Skeletal muscle tissue (tissue), 4 donors: Measurements from ENCODE around the gene MTHFD2. TPM values are rescaled to one million over a fixed set of nuclear protein-coding genes. Genes with fewer than 3 reads are reported as not detected.
"Not testable (repeated sequence)": the region's sequence is repeated elsewhere in the genome, so short reads cannot be mapped to it uniquely, and the experiment has no call there.

Experiments
- H3K27ac ChIP-seq: one replicate; pipeline ENCODE4 v1.7.0; 2013; ENCODE audit warnings: mild to moderate bottlenecking, low read depth, low read length, inconsistent platforms
- H3K27me3 ChIP-seq, 3 donors: one replicate each; pipeline ENCODE4 v1.7.0; 2013; ENCODE audit warnings: low read length in 3 of 3; ENCODE audit not compliant: control insufficient read depth in 3 of 3, insufficient read depth in 3 of 3
- H3K36me3 ChIP-seq, 3 donors: one replicate each; pipeline ENCODE4 v1.7.0; 2013; ENCODE audit warnings: low read length in 3 of 3; ENCODE audit not compliant: control insufficient read depth in 3 of 3, insufficient read depth in 3 of 3
- H3K4me1 ChIP-seq, 3 donors: one replicate each; pipeline ENCODE4 v1.7.0; 2013; ENCODE audit warnings: low read length in 3 of 3, mild to moderate bottlenecking in 3 of 3; ENCODE audit not compliant: control insufficient read depth in 3 of 3, insufficient read depth in 3 of 3
- H3K4me3 ChIP-seq, 3 donors: one replicate each; pipeline ENCODE4 v1.7.0; 2013; ENCODE audit warnings: low read length in 3 of 3
- H3K9ac ChIP-seq, 3 donors: one replicate each; pipeline ENCODE4 v1.7.0; 2013; ENCODE audit warnings: low read length in 3 of 3, mild to moderate bottlenecking in 3 of 3, moderate library complexity in 2 of 3, low read depth in 1 of 3
- H3K9me3 ChIP-seq, 3 donors: one replicate each; pipeline ENCODE4 v1.7.0; 2013; ENCODE audit warnings: low read length in 3 of 3; ENCODE audit not compliant: control insufficient read depth in 3 of 3
- total RNA-seq: library from RNA; depleted of rRNA; stranded (reverse); fragments of >200 nt; gene quantifications from one replicate; pipeline ENCODE4 v1.2.3, GENCODE V29; 2014
- donor health status: Osteomylitis.

The MTHFD2 gene
- total RNA-seq, 1 donor from 2014 or later = 28.2 TPM

DNA sequence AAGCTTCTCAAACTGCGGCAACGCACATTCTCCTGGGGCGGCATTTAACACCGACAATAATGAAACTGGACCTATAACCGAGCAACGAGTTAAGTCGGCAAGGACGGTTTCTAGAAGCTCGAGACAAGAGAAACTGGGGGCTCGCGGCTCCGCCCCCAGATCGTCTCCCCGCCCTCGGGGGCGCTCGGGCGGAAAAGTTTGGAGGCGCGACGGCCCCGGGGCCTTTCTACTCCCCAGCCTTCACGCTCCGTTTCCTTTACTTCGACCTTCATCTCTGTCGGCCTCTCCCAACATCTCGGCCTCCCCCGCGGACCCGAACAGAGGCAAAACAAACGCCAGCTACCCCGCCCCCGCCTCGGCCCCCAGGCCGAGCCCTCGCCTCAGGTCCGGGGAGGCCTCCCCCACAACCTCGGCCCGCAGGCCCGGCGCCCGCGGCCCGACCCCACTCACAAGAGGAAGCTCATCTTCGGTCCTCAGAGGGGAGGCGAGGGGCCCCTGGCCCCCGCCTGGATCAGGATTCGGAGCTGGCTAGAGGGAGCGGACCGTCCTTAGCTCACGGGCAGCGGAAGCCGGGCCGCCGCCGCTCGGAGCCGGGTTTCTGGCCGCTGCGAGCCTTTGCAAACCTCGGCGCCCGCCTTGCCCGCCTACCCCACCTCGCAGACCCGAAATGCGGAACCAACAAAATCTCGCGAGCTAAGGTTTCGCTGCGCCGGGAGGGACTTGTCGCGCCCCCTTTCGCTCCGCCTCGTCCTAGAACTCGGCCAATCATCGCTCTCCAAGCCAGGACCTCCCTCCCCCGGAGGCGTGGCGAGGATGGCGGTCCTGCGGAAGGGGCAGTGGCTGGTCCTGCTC lies 20.0 kb upstream of the MTHFD2 start, which contains the start of gene MOB1A:
Gene MOB1A, minus strand, starts transcription at position 669 of the 852 bp plus-strand sequence. Its CDS starts 205 bp downstream, at position 464.
- Histone ChIP-seq H3K4me1 (peaks cover 3 to 17% (median 9%) of the 10 kb centered on the region in 3 donors), H3K27ac (peak within 1 kb of the TSS; percentile 91), H3K36me3 (no peaks in the 10 kb centered on the region), H3K27me3 (no peaks in the 10 kb centered on the region), H3K4me3 (peak within 1 kb of the TSS; percentile 76 to 82 (median 82)), H3K9me3 (peaks cover 0 to 2% (median 0%) of the 10 kb centered on the region in 3 donors), H3K9ac (peak within 1 kb of the TSS; percentile 78 to 88 (median 87))

DNA sequence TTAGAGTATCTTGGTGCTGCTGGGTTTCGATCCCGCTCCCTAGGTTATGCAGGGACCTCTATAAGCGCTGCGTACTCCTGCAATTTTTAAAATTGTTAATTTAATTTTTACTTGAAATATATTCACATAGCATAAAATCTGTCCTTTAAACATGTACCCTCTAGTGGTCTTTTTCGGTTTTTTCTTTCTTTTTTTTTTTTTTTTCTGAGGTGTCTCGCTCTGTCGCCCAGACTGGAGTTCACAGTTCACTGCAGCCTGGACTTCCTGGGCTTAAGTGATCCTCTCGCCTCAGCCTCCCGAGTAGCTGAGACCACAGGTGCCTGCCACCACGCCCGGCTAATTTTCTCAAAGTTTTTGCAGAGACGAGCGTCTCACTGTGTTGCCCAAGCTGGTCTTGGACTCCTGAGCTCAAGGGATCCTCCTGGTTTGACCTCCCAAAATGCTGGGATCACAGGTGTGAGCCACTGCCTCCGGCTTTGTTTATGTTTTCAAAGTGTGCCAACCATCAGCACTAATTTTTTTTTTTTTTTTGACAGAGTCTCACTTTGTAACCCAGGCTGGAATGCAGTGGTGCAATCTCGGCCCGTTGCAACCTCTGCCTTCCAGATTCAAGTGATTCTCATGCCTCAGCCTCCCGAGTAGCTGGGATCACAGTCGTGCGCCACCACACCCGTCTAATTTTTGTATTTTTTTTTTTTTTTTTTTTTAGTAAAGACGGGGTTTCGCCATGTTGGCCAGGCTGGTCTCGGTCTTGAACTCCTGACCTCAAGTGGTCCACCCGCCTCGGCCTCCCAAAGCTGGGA lies 19.2 kb upstream of the MTHFD2 start:
- H3K27me3 ChIP-seq = no peaks in the 10 kb centered on the region
- H3K9ac ChIP-seq = peak overlapping the region in 2 of 3 donors; percentile 32 to 68
- no peaks in the 10 kb centered on the region for H3K36me3 ChIP-seq
- H3K4me1 ChIP-seq = peaks cover 3 to 17% (median 9%) of the 10 kb centered on the region in 3 donors
- no peak overlapping the region for H3K27ac ChIP-seq
- H3K4me3 ChIP-seq = peak overlapping the region; percentile 76 to 82 (median 79)
- H3K9me3 ChIP-seq = peaks cover 0 to 2% (median 0%) of the 10 kb centered on the region in 3 donors

DNA sequence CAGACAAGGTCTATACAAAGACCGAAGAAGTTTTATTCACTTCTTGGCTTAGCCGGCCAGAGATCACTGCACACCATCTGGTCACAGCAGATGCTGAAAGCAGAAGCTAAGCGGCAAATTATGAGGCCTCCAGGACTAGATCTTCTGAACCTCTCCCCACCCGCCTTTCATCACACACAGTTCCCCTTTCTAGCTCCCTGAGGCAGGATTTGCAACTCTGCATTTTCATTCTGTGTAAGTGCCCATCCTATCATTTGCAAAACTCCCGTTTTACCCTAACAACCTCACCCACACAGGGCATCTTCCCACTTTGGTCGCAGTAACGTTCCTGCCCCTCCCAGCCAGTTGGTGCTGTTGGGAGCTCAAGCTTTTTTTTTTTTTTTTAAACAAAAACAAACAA lies 16.7 kb upstream of the MTHFD2 start:
- Histone ChIP-seq H3K27ac (no peak overlapping the region), H3K27me3 (no peaks in the 10 kb centered on the region), H3K4me1 (peaks cover 3 to 16% (median 8%) of the 10 kb centered on the region in 3 donors), H3K36me3 (no peaks in the 10 kb centered on the region), H3K9ac (no peak overlapping the region), H3K4me3 (no peak overlapping the region), H3K9me3 (peaks cover 0 to under 1% (median 0%) of the 10 kb centered on the region in 3 donors)

DNA sequence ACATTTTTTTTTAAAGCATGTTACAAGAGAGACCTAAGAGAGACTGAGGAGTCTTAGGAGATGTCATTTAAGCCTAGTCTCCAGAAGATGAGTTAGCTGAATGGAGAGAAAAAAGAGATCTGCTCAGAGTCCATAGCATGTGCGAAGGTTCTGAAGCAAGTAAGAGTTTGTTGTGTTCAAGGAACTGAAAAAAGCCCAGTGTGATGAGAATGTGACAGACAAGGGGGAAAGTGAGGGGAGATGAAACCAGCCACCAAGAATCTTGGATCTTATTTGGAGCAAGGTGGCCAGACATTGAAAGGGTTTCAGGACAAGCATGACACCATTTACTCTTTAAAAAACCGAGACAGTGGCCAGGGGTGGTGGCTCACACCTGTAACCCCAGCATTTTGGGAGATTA lies 14.5 kb upstream of the MTHFD2 start:
- Histone ChIP-seq H3K4me1 (peaks cover 8 to 10% (median 8%) of the 10 kb centered on the region in 3 donors), H3K27me3 (no peaks in the 10 kb centered on the region), H3K9me3 (no peaks in the 10 kb centered on the region), H3K27ac (no peak overlapping the region), H3K36me3 (no peaks in the 10 kb centered on the region), H3K9ac (no peak overlapping the region), H3K4me3 (no peak overlapping the region)

DNA sequence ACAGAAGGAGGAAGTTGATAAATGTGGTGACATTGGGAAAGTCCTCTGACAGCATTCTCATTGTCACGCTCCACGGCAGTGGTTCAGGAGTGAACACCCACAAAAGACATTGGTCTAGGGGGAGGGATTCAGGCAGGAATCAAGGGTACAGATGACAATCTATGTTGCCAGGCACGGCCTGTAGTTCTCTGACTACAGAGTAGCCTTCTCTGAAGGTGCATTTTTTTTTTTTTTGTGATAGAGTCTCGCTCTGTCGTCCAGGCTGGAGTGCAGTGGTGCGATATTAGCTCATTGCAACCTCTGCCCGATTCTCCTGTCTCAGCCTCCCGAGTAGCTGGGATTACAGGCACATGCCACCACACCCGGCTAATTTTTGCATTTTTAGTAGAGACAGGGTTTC lies 12.4 kb upstream of the MTHFD2 start:
- H3K9ac ChIP-seq = no peak overlapping the region
- H3K36me3 ChIP-seq = no peaks in the 10 kb centered on the region
- no peaks in the 10 kb centered on the region for H3K9me3 ChIP-seq
- peaks cover 4 to 7% (median 6%) of the 10 kb centered on the region in 3 donors for H3K4me1 ChIP-seq
- H3K27me3 ChIP-seq = no peaks in the 10 kb centered on the region
- H3K4me3 ChIP-seq = no peak overlapping the region
- peak overlapping the region; percentile 47 for H3K27ac ChIP-seq

DNA sequence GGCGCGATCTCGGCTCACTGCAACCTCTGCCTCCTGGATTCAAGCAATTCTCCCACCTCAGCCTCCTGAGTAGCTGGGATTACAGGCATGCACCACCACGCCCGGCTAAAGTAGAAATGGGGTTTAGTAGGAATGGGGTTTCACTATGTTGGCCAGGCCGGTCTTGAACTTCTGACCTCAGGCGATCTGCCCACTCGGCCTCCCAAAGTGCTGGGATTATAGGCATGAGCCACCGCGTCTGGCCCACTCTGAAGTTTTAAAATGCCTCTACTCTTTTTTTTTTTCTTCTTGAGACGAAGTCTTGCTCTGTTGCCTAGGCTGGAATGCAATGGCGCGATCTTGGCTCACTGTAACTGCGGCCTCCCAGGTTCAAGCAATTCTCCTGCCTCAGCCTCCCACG lies 11.7 kb upstream of the MTHFD2 start:
- H3K27me3 ChIP-seq, H3K36me3 ChIP-seq, H3K9ac ChIP-seq, H3K4me1 ChIP-seq, H3K27ac ChIP-seq, H3K4me3 ChIP-seq, H3K9me3 ChIP-seq: not testable (repeated sequence)

DNA sequence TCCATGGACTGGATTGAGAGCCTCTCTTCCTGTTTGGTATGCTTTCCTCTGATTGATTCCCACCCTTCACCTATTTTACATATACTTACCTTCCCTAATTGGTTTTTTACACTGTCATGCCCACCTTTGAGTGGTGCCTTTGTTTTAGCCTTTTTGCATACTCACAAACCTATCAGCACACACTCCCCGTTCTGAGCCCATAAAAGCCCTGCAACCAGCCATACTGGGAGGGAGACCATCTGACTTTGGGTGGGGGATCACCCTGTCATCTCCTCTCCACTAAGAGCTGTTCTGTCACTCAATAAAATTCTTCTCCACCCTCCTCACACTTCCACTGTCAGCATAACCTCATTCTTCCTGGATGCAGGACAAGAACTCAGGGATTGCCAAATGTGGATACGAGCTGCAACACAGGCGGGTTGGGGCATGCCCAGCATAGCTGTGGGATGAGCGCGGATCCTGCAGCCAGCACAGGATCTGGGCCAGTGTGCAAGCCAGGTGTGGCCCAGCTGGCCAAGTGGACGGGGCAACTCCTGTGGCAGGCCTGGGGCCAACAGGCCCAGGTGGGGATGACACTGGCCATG lies 10.3 kb upstream of the MTHFD2 start:
- Histone ChIP-seq H3K27me3 (no peaks in the 10 kb centered on the region), H3K36me3 (no peaks in the 10 kb centered on the region), H3K4me1 (peaks cover 4 to 7% (median 6%) of the 10 kb centered on the region in 3 donors), H3K9me3 (no peaks in the 10 kb centered on the region), H3K4me3 (no peak overlapping the region), H3K27ac (peak overlapping the region; percentile 65), H3K9ac (no peak overlapping the region)

DNA sequence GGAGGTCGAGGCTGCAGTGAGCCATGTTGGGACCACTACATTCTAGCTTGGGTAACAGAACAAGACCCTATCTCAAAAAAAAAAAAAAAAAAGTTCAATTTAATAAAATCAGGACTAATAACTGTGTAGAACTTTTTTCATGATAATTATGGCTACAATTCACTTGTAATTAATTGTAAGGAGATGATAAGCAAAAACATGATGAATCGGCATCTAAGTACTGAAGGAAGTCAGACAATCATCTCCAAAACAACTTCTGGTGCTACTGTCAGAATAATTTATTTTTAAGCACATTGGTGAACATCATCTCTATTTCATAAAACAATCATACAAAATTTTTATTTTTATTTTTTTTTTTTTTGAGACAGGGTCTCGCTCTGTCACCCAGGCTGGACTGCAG lies 9.7 kb upstream of the MTHFD2 start:
- Histone ChIP-seq H3K27me3 (no peaks in the 10 kb centered on the region), H3K9ac (no peak overlapping the region), H3K4me3 (no peak overlapping the region), H3K4me1 (peaks cover 4 to 7% (median 6%) of the 10 kb centered on the region in 3 donors), H3K9me3 (no peaks in the 10 kb centered on the region), H3K36me3 (no peaks in the 10 kb centered on the region), H3K27ac (no peak overlapping the region)

DNA sequence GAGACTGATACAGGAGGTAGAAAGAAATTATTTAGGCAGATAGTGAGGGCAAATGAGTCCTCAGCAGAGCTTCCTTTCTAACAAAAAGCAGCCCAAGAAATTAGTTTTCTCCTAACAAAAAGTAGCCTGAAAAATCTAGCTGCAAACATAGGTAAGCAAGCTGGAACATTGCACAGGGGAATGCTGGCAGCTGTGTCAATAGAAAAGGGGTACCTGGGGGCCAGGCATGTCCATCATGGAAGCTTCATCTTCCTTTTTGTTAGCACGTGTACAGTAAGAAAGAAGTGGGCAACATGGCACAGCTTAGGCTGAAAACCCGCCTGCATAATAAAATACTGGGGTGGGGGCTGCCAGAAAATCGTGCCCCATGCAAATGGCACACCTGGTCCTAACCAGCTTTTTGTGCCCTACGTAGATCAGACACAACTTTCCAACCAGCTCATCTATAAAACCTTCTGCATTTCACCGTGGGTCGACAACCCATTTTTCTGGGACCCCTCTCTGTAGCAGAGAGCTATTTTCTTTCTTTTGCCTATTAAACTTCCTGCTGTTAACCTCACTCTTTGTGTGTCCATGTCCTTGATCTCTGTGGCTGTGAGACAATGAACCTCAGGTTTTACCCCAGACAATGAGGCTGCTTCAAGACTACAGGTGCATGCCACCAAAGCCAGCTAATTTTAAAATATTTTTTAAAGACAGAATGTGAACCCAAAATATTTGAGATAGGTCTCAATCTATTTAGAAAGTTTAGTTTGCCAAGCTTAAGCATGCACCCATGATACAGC lies 6.6 kb upstream of the MTHFD2 start:
- Histone ChIP-seq H3K4me3 (no peak overlapping the region), H3K27ac (no peak overlapping the region), H3K4me1 (peaks cover 4 to 7% (median 6%) of the 10 kb centered on the region in 3 donors), H3K36me3 (no peaks in the 10 kb centered on the region), H3K9ac (no peak overlapping the region), H3K9me3 (no peaks in the 10 kb centered on the region), H3K27me3 (no peaks in the 10 kb centered on the region)
